Sigmoid colon (tissue), 4 donors: Measurements from ENCODE around the gene LDLRAD4.

Experiments used
- POLR2A ChIP-seq, 2 donors: fragments of 450-650 bp; IDR thresholded peaks; one replicate each; pipeline ENCODE4 v1.6.1; 2016; ENCODE audit warnings: antibody characterized with exemption in 2 of 2, mild to moderate bottlenecking in 2 of 2, moderate library complexity in 2 of 2
- POLR2AphosphoS5 ChIP-seq, 4 donors: sonication (generic); formaldehyde crosslinking; IDR thresholded peaks; one replicate each; pipeline ENCODE4 v1.6.1; 2017; ENCODE audit warnings: antibody characterized with exemption in 4 of 4

GRCh38 chr18:13280070-13280795 lies 61.7 kb downstream of the LDLRAD4 start:
- TF ChIP-seq POLR2A (IDR thresholded peaks at IDR 0.05) (no peak), POLR2AphosphoS5 (IDR thresholded peaks at IDR 0.05) (no peak)
